HepG2 (cell line): Measurements from ENCODE around the gene NAPB. TPM values are rescaled to one million over a fixed set of nuclear protein-coding genes. Genes with fewer than 3 reads are reported as not detected.

ENCODE experiments used
- ATAC-seq: fragments of 200-7000 bp; cut with Tn5 transposase; 3 replicates; pipeline ENCODE4 v1.9.1; 2020; ENCODE audit warnings: mild to moderate bottlenecking, moderate library complexity
- BruUV-seq: library from RNA; stranded (reverse); fragments of 400-500 nt; replicated peaks from 2 replicates; lab custom pipeline; 2021; lab: Mats Ljungman, UMichigan
- CTCF ChIA-PET: fragments of 300-600 bp; formaldehyde crosslinking; extraction: SDS; loops from one replicate; lab custom pipeline; 2021; ENCODE audit warnings: low total read pairs, inconsistent platforms, low intra/inter-chr PET ratio; lab: Yijun Ruan, JAX
- POLR2A ChIA-PET: fragments of 350-600 bp; sonication (Branson Sonifier 250); formaldehyde crosslinking; loops from one replicate; lab custom pipeline; 2020; ENCODE audit warnings: antibody characterized with exemption, inconsistent platforms; lab: Yijun Ruan, JAX
- DNase-seq: peaks from one replicate; pipeline ENCODE4 v3.0.0-alpha.2; 2015; ENCODE audit warnings: low spot score
- FAIRE-seq: peaks from 3 replicates; lab custom pipeline; 2011; peaks lifted over from hg19 to GRCh38; lab: Jason Lieb, UNC
- H2AFZ ChIP-seq: one replicate; pipeline ENCODE4 v1.6.1; 2011; ENCODE audit warnings: low read length, inconsistent platforms
- H3K27ac ChIP-seq: fragments of 300-600 bp; 3 replicates; pipeline ENCODE4 v1.8.0; 2011; ENCODE audit warnings: mixed run types, mild to moderate bottlenecking, mixed read lengths, low read length, inconsistent platforms; ENCODE audit not compliant: insufficient read depth; ENCODE audit errors: extremely low read length
- H3K27me3 ChIP-seq, 2 experiments: fragments of 200-600 bp in 1 of 2; 2 replicates in 1 of 2; 3 replicates in 1 of 2; pipeline versions ENCODE4 v1.6.0 to v1.8.0; 2011; ENCODE audit warnings: low read length in 2 of 2, mild to moderate bottlenecking in 2 of 2, moderate library complexity in 2 of 2, inconsistent platforms in 1 of 2; ENCODE audit not compliant: insufficient read depth in 2 of 2, control insufficient read depth in 1 of 2
- H3K36me3 ChIP-seq, 2 experiments: fragments of 200-600 bp in 1 of 2; replicated peaks in 1 of 2; 2 replicates in 1 of 2; 3 replicates in 1 of 2; pipeline versions ENCODE4 v1.5.1 to v1.8.0; 2011; ENCODE audit warnings: low read length in 2 of 2, inconsistent platforms in 1 of 2; ENCODE audit not compliant: insufficient read depth in 2 of 2, control insufficient read depth in 1 of 2
- H3K4me1 ChIP-seq: 2 replicates; pipeline ENCODE4 v1.5.1; 2012; ENCODE audit warnings: low read length, inconsistent platforms; ENCODE audit not compliant: insufficient read depth
- H3K4me2 ChIP-seq: 2 replicates; pipeline ENCODE4 v1.6.0; 2011; ENCODE audit warnings: low read depth, low read length, inconsistent platforms
- H3K4me3 ChIP-seq, 3 experiments: fragments of 200-600 bp in 1 of 3; sonication (generic), shearing (Covaris generic) in 1 of 3; replicated peaks in 1 of 3; 2 replicates each; pipeline ENCODE4 v1.5.1; 2011 to 2016; ENCODE audit warnings: low read length in 3 of 3, inconsistent platforms in 2 of 3, low read depth in 2 of 3, mild to moderate bottlenecking in 2 of 3, control low read depth in 1 of 3, mixed read lengths in 1 of 3; ENCODE audit not compliant: insufficient read depth in 1 of 3
- H3K79me2 ChIP-seq: one replicate; pipeline ENCODE4 v1.6.1; 2011; ENCODE audit warnings: low read length, inconsistent platforms; ENCODE audit not compliant: insufficient read depth
- H3K9ac ChIP-seq: 2 replicates; pipeline ENCODE4 v1.6.0; 2011; ENCODE audit warnings: mild to moderate bottlenecking, low read depth, low read length, inconsistent platforms; ENCODE audit not compliant: insufficient read depth
- H3K9me3 ChIP-seq: 2 replicates; pipeline ENCODE4 v1.5.1; 2012; ENCODE audit warnings: mild to moderate bottlenecking, low read length
- H4K20me1 ChIP-seq: 2 replicates; pipeline ENCODE4 v1.6.0; 2011; ENCODE audit warnings: inconsistent platforms, mild to moderate bottlenecking, low read length, moderate library complexity; ENCODE audit not compliant: insufficient read depth
- HMGA1 ChIP-seq: sonication (generic); formaldehyde crosslinking; conservative IDR thresholded peaks from 2 replicates; pipeline ENCODE4 v1.4.0; 2020; ENCODE audit warnings: missing genetic modification reagents
- ZBED4 ChIP-seq: sonication (generic); formaldehyde crosslinking; IDR thresholded peaks from 2 replicates; pipeline ENCODE4 v1.4.0; 2020; ENCODE audit warnings: missing genetic modification reagents, borderline replicate concordance
- ZBTB14 ChIP-seq: sonication (generic); formaldehyde crosslinking; IDR thresholded peaks from 2 replicates; pipeline ENCODE4 v1.4.0; 2020; ENCODE audit warnings: missing genetic modification reagents
- ZFP36L2 ChIP-seq: sonication (generic); formaldehyde crosslinking; IDR thresholded peaks from 2 replicates; pipeline ENCODE4 v1.4.0; 2020; ENCODE audit warnings: missing genetic modification reagents
- WGBS: methylation state at CpG from one replicate; pipeline ENCODE4 v1.1.6; 2017; ENCODE audit warnings: low lambda C conversion rate; 5-methylcytosine and 5-hydroxymethylcytosine counted together
- in situ Hi-C: cut with HindIII; loops from 2 replicates; pipeline ENCODE4 v1.10.0; 2017; ENCODE audit warnings: low pct_unique_long_range_greater_than_20kb; ENCODE audit not compliant: extremely low pct_ligation_motif_present
- intact Hi-C: fragments of 100-400 bp; cut with micrococcal nuclease; formaldehyde crosslinking; loops from one replicate; pipeline ENCODE4 v1.10.0; 2022; ENCODE audit not compliant: unreplicated experiment
- polyA plus RNA-seq, 8 experiments: library from polyadenylated mRNA; depleted of rRNA in 3 of 8; stranded (reverse) in 7 of 8; unstranded in 1 of 8; fragments of >200 nt; fragmentation: Illumina TruSeq in 4 of 8; extraction: Trizol in 4 of 8; gene quantifications; 2 replicates each; pipeline versions ENCODE4 v1.2.1 to v1.2.3, GENCODE V29; 2011 to 2016; ENCODE audit warnings: low read depth in 4 of 8, missing spikeins in 1 of 8, mixed read lengths in 1 of 8; ENCODE audit not compliant: insufficient read depth in 1 of 8
- total RNA-seq, 5 experiments: library from RNA; depleted of rRNA; stranded (reverse); fragments of >200 nt; fragmentation: Illumina TruSeq; extraction: Trizol; gene quantifications; 2 replicates each; pipeline ENCODE4 v1.2.3, GENCODE V29; 2016; ENCODE audit warnings: low read depth in 1 of 5

NAPB gene
- total and polyA plus RNA-seq, 2 of the 13 experiments (the other 11 are each of a cell fraction or from before 2014, with no cell fraction given), result 15.2 to 16.1 TPM

GRCh38 chr20:23459461-23460150 is 38.3 kb upstream of the NAPB start:
- H3K4me1 ChIP-seq, result no peaks in the 10 kb centered on the region
- in situ Hi-C loops (no loop called here), intact Hi-C loops (no loop called here)
- no peak for ATAC-seq
- FAIRE-seq, result no peak
- no peaks in the 10 kb centered on the region for H3K36me3 ChIP-seq
- H4K20me1 ChIP-seq, result no peaks in the 10 kb centered on the region
- no peak overlapping the region for H2AFZ ChIP-seq
- H3K79me2 ChIP-seq, result no peaks in the 10 kb centered on the region
- BruUV-seq, result no TSS peak
- peaks cover 6 to 18% of the 10 kb centered on the region in 2 experiments; a peak in 2 of 5 replicates for H3K27me3 ChIP-seq
- no peak overlapping the region for H3K27ac ChIP-seq
- H3K4me2 ChIP-seq, result no peak overlapping the region
- ChIA-PET CTCF (no interaction called here), POLR2A (no interaction called here)
- H3K9ac ChIP-seq, result no peak overlapping the region
- TF ChIP-seq HMGA1 (no peak), ZBED4 (CRISPR knock-in tag) (no peak), ZFP36L2 (no peak), ZBTB14 (CRISPR knock-in tag) (no peak)
- TF ChIP-seq, all 625 proteins: peak for 0
- 25% methylated on average over 3 of the region's 3 CpGs for WGBS
- no peaks in the 10 kb centered on the region for H3K9me3 ChIP-seq
- DNase-seq, result no peak
- H3K4me3 ChIP-seq, result no peak overlapping the region
